Measurements from ENCODE around the gene FAM180A. TPM values are rescaled to one million over a fixed set of nuclear protein-coding genes. Genes with fewer than 3 reads are reported as not detected.

The FAM180A gene
- polyA plus RNA-seq, 1 experiment: 5.5 TPM

DNA sequence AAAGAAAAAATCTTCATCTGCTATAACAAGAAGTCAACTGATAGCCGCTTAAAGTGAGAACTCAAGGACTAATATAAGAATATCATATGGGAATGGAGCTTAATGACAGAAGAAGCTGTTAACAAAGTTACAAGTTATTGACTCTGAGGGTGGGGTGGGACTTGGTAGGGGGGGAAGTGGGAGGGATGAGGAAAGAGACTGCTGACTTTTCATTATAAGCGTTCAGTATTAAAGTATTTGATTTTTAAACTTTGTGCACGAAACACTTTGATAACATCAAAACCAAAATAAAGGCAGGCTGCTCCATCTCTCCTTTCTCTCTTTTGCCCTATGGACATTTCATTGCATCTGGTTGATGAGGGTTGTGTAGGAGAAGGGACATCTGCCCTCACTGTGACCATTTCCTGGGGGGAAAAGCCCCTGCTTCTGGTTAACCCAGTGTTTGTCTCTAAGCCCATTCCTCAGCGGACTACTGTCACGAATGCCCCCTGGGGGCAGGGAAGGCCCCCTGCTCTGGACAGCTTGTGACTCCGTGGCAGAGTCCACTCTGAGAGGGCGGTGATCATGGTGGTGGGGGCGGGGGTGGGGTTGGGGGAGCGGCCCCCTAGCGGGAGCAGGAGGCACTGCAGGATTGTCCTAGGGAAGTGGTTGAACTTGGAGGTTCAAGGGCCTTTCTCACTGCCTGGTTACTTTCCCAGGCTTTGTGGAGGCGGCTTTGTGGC lies 38.0 kb downstream of the FAM180A start:
- Histone ChIP-seq H3K27me3 (ENCODE audit: control insufficient read depth, insufficient read depth, low read length) (no peaks in the 10 kb centered on the region), H3K9me3 (ENCODE audit: control insufficient read depth, insufficient read depth, low read length) (peaks cover 3% of the 10 kb centered on the region; the same call in 1 of the 2 replicates), H3K27ac (ENCODE audit: low read depth, low read length) (no peak overlapping the region), H3K4me3 (ENCODE audit: low read depth, low read length) (no peak overlapping the region)
- ChIA-PET CTCF (interaction anchor here (0.6 to 2.9 kb wide), 22 partner anchors 8 to 437 kb away, joined by 3 to 34 read pairs (median 4); partner anchors contain the start of gene SLC13A4), POLR2A (no interaction called here)
- no peak for DNase-seq (ENCODE audit: low read depth, low spot score)
- TF ChIP-seq, protein P1, sequence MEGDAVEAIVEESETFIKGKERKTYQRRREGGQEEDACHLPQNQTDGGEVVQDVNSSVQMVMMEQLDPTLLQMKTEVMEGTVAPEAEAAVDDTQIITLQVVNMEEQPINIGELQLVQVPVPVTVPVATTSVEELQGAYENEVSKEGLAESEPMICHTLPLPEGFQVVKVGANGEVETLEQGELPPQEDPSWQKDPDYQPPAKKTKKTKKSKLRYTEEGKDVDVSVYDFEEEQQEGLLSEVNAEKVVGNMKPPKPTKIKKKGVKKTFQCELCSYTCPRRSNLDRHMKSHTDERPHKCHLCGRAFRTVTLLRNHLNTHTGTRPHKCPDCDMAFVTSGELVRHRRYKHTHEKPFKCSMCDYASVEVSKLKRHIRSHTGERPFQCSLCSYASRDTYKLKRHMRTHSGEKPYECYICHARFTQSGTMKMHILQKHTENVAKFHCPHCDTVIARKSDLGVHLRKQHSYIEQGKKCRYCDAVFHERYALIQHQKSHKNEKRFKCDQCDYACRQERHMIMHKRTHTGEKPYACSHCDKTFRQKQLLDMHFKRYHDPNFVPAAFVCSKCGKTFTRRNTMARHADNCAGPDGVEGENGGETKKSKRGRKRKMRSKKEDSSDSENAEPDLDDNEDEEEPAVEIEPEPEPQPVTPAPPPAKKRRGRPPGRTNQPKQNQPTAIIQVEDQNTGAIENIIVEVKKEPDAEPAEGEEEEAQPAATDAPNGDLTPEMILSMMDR (IDR thresholded peaks at IDR 0.05; ENCODE audit: low read depth, low read length): peak; percentile 48

DNA sequence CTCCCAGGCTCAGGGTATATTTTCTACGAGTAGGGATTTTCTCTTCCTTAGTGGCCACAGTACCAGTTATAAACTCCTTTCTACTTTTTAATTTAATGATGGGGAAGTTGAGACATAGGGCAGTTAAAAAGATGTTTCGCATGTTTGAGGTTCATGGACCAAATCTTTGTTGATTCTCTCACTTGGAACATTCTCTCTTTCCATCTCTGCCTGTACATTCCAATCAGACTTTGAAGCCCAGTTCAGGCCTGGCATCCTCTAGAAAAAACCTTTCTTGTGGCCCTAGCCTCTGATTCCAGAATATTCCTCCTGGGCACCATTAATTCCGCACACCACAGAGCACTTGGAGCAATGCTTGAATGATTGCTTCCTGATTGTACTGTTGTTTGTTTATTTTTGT lies 39.1 kb downstream of the FAM180A start:
- peaks cover 3% of the 10 kb centered on the region; the same call in 1 of the 2 replicates for H3K9me3 ChIP-seq (ENCODE audit: control insufficient read depth, insufficient read depth, low read length)
- DNase-seq (ENCODE audit: low read depth, low spot score): no peak
- no peak overlapping the region for H3K4me3 ChIP-seq (ENCODE audit: low read depth, low read length)
- CTCF ChIA-PET: interaction anchor here (1.2 to 2.9 kb wide), 4 partner anchors 22 to 37 kb away, joined by 3 to 34 read pairs (median 8); no protein-coding TSS in a partner anchor
- no peaks in the 10 kb centered on the region for H3K27me3 ChIP-seq (ENCODE audit: control insufficient read depth, insufficient read depth, low read length)
- POLR2A ChIA-PET: no interaction called here
- TF ChIP-seq, protein P1 (IDR thresholded peaks at IDR 0.05; ENCODE audit: low read depth, low read length): no peak
- H3K27ac ChIP-seq (ENCODE audit: low read depth, low read length): no peak overlapping the region

DNA sequence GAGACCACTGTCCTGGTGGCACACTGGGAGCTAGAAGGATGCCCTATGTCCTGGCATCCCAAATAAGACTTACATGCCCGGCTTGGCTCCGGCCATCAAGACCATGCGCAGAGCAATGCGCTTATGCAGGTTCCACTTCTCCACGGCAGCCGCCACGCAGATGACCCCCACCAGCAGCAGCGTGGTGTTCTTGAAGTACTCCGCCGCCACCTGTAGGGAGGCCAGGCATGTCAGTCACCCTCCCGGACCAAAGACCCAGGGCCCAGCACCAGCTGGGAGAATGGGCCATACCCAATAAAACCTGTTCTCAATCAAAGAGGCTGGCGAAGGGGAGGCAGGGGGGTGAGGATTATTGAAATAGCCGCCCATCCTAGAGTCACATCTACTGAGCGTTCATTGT lies 40.6 kb downstream of the FAM180A start:
- TF ChIP-seq, protein P1 (IDR thresholded peaks at IDR 0.05; ENCODE audit: low read depth, low read length): no peak
- Histone ChIP-seq H3K9me3 (ENCODE audit: control insufficient read depth, insufficient read depth, low read length) (peaks cover 3% of the 10 kb centered on the region; the same call in 1 of the 2 replicates), H3K27ac (ENCODE audit: low read depth, low read length) (no peak overlapping the region), H3K27me3 (ENCODE audit: control insufficient read depth, insufficient read depth, low read length) (no peaks in the 10 kb centered on the region), H3K4me3 (ENCODE audit: low read depth, low read length) (no peak overlapping the region)
- no peak for DNase-seq (ENCODE audit: low read depth, low spot score)
- POLR2A ChIA-PET: no interaction called here
- CTCF ChIA-PET: interaction anchor here (0.7 kb wide), 1 partner anchor 8 kb away, joined by 3 read pairs; no protein-coding TSS in a partner anchor

DNA sequence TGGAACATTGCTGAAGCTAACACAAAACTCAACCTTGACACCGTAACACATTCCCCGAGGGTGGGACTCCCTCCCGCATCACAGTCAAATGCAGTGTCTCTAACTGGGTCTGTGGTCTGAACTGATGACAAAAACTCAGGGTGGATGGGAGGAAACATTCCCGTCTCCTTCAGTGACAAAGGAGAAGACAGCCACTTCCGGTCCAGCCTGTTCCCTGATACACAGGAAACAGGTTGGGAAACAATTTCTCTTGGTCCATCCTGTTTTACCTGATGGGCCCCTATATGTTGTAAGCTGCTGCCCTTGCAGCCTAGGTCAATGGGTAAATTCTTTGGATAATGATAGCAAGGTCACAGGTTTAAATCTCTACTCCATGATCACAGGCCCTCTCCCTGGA lies 41.0 kb downstream of the FAM180A start:
- TF ChIP-seq, protein P1 (IDR thresholded peaks at IDR 0.05; ENCODE audit: low read depth, low read length): no peak
- H3K4me3 ChIP-seq (ENCODE audit: low read depth, low read length): no peak overlapping the region
- DNase-seq (ENCODE audit: low read depth, low spot score): no peak
- POLR2A ChIA-PET: interaction anchor here (1.4 kb wide), 1 partner anchor 45 kb away, joined by 4 read pairs; the partner anchor contains the start of gene STMP1
- CTCF ChIA-PET: interaction anchor here (0.7 to 1.4 kb wide), 3 partner anchors 9 to 35 kb away, joined by 3 to 7 read pairs (median 3); no protein-coding TSS in a partner anchor
- H3K27me3 ChIP-seq (ENCODE audit: control insufficient read depth, insufficient read depth, low read length): no peaks in the 10 kb centered on the region
- no peak overlapping the region for H3K27ac ChIP-seq (ENCODE audit: low read depth, low read length)
- H3K9me3 ChIP-seq (ENCODE audit: control insufficient read depth, insufficient read depth, low read length): peaks cover 3% of the 10 kb centered on the region; the same call in 1 of the 2 replicates
